CD8-positive, alpha-beta memory T cell (primary cell): ENCODE results near the gene TLK2. TPM values are rescaled to one million over a fixed set of nuclear protein-coding genes. Genes with fewer than 3 reads are reported as not detected.
"Not testable (repeated sequence)": the region's sequence is repeated elsewhere in the genome, so short reads cannot be mapped to it uniquely, and the experiment has no call there.

ENCODE experiments used
- CTCF ChIA-PET: fragments of 350-600 bp; sonication (Branson Sonifier 250); formaldehyde crosslinking; loops from one replicate; lab custom pipeline; 2021; ENCODE audit warnings: antibody characterized with exemption; lab: Charles Lee
- POLR2A ChIA-PET: fragments of 350-600 bp; sonication (Branson Sonifier 250); formaldehyde crosslinking; loops from one replicate; lab custom pipeline; 2021; ENCODE audit warnings: antibody characterized with exemption; lab: Charles Lee
- DNase-seq, 5 donors: peaks; one replicate each; pipeline versions ENCODE4 v3.0.0 to v3.0.0-alpha.2; 2020 to 2022; ENCODE audit warnings: mixed read lengths in 1 of 5
- H3K27ac ChIP-seq: one replicate; pipeline ENCODE4 v1.7.0; 2013; ENCODE audit warnings: low read depth, mild to moderate bottlenecking, low read length, moderate library complexity
- H3K27me3 ChIP-seq: 2 replicates; pipeline ENCODE4 v1.7.0; 2013; ENCODE audit warnings: low read length, mild to moderate bottlenecking; ENCODE audit not compliant: insufficient read depth, poor library complexity, severe bottlenecking
- H3K36me3 ChIP-seq: 2 replicates; pipeline ENCODE4 v1.7.0; 2013; ENCODE audit warnings: mild to moderate bottlenecking, low read length, moderate library complexity; ENCODE audit not compliant: insufficient read depth
- H3K4me1 ChIP-seq: 2 replicates; pipeline ENCODE4 v1.7.0; 2013; ENCODE audit warnings: mild to moderate bottlenecking, low read length, moderate library complexity; ENCODE audit not compliant: insufficient read depth
- H3K4me3 ChIP-seq: 2 replicates; pipeline ENCODE4 v1.7.0; 2013; ENCODE audit warnings: mild to moderate bottlenecking, low read length
- H3K9me3 ChIP-seq: 2 replicates; pipeline ENCODE4 v1.7.0; 2013; ENCODE audit warnings: mild to moderate bottlenecking, low read length
- H3K27ac Mint-ChIP-seq, 8 donors: one replicate each; pipeline ENCODE4 v1.8.0; 2020 to 2021; ENCODE audit warnings: mixed read lengths in 8 of 8, mild to moderate bottlenecking in 6 of 8, inconsistent platforms in 3 of 8, moderate library complexity in 3 of 8
- H3K27me3 Mint-ChIP-seq, 2 donors: one replicate each; pipeline ENCODE4 v1.8.0; 2020 to 2021; ENCODE audit warnings: mixed read lengths in 2 of 2, mild to moderate bottlenecking in 1 of 2, moderate library complexity in 1 of 2
- H3K36me3 Mint-ChIP-seq, 3 donors: one replicate each; pipeline ENCODE4 v1.8.0; 2020 to 2021; ENCODE audit warnings: mixed read lengths in 3 of 3, inconsistent platforms in 1 of 3, mild to moderate bottlenecking in 1 of 3
- H3K4me1 Mint-ChIP-seq, 3 donors: one replicate each; pipeline ENCODE4 v1.8.0; 2020 to 2021; ENCODE audit warnings: mixed read lengths in 3 of 3, inconsistent platforms in 1 of 3, mild to moderate bottlenecking in 1 of 3
- H3K4me3 Mint-ChIP-seq, 7 donors: one replicate each; pipeline ENCODE4 v1.8.0; 2020 to 2021; ENCODE audit warnings: mixed read lengths in 7 of 7, mild to moderate bottlenecking in 6 of 7, moderate library complexity in 4 of 7, inconsistent platforms in 2 of 7
- H3K9me3 Mint-ChIP-seq, 5 donors: one replicate each; pipeline ENCODE4 v1.8.0; 2020 to 2022; ENCODE audit warnings: mixed read lengths in 5 of 5, mild to moderate bottlenecking in 3 of 5, moderate library complexity in 2 of 5, inconsistent platforms in 1 of 5
- polyA plus RNA-seq: library from polyadenylated mRNA; unstranded; fragments of 300-500 nt; fragmentation: Illumina TruSeq; gene quantifications from one replicate; pipeline ENCODE4 v1.2.3, GENCODE V29; 2021
- total RNA-seq, 2 experiments: library from RNA; stranded (reverse); gene quantifications; one replicate each; pipeline ENCODE4 v1.2.3, GENCODE V29; 2021

TLK2 gene
- total and polyA plus RNA-seq, 3 experiments from 2014 or later, result 13.3 to 43.4 (median 41.9) TPM

GRCh38 chr17:62546066-62546465 is 67.4 kb downstream of the TLK2 start:
- H3K27me3 ChIP-seq, H3K9me3 ChIP-seq, H3K27ac ChIP-seq, H3K27me3 Mint-ChIP-seq, H3K4me1 ChIP-seq, H3K4me3 ChIP-seq, H3K9me3 Mint-ChIP-seq, H3K4me3 Mint-ChIP-seq, POLR2A ChIA-PET, CTCF ChIA-PET, DNase-seq, H3K36me3 ChIP-seq: not testable (repeated sequence)
- H3K36me3 Mint-ChIP-seq, result peaks cover 14 to 46% (median 15%) of the 10 kb centered on the region in 3 donors
- H3K27ac Mint-ChIP-seq, result peak overlapping the region in 1 of 8 donors; percentile 1
- peaks cover 13 to 36% (median 32%) of the 10 kb centered on the region in 3 donors for H3K4me1 Mint-ChIP-seq

GRCh38 chr17:62552851-62553659 is 74.4 kb downstream of the TLK2 start:
- H3K27ac ChIP-seq, result not testable (repeated sequence)

GRCh38 chr17:62557532-62557931 is 78.9 kb downstream of the TLK2 start:
- H3K9me3 ChIP-seq, H3K4me3 Mint-ChIP-seq, DNase-seq, CTCF ChIA-PET, H3K9me3 Mint-ChIP-seq, H3K36me3 ChIP-seq, H3K4me3 ChIP-seq, POLR2A ChIA-PET, H3K27me3 Mint-ChIP-seq, H3K27ac ChIP-seq, H3K27me3 ChIP-seq, H3K4me1 ChIP-seq: not testable (repeated sequence)
- Mint-ChIP-seq H3K4me1 (peaks cover 9 to 36% (median 15%) of the 10 kb centered on the region in 3 donors), H3K36me3 (peaks cover 3 to 57% (median 19%) of the 10 kb centered on the region in 3 donors), H3K27ac (peak overlapping the region in 2 of 8 donors; percentile 6 to 37)

More at GRCh38 chr17:62552851-62553659, 74.4 kb downstream of the TLK2 start:
- H3K9me3 Mint-ChIP-seq, POLR2A ChIA-PET, H3K36me3 ChIP-seq, H3K27me3 Mint-ChIP-seq, H3K4me3 ChIP-seq, H3K9me3 ChIP-seq, H3K27me3 ChIP-seq, H3K4me1 ChIP-seq: not testable (repeated sequence)
- peak overlapping the region; percentile 20 to 96 (median 89) for H3K27ac Mint-ChIP-seq
- peak in 3 of 5 donors; percentile 41 to 62 (median 49) for DNase-seq
- CTCF ChIA-PET, result interaction anchor here (0.7 to 0.9 kb wide), 3 partner anchors 11 to 765 kb away, joined by 3 to 4 read pairs (median 3); no protein-coding TSS in a partner anchor
- H3K4me3 Mint-ChIP-seq, result peak overlapping the region in 6 of 7 donors; percentile 68 to 84 (median 76)
- peaks cover 3 to 38% (median 15%) of the 10 kb centered on the region in 3 donors for H3K36me3 Mint-ChIP-seq
- peaks cover 9 to 25% (median 18%) of the 10 kb centered on the region in 3 donors for H3K4me1 Mint-ChIP-seq

GRCh38 chr17:62558941-62559340 is 80.3 kb downstream of the TLK2 start:
- H3K4me1 ChIP-seq, CTCF ChIA-PET, H3K36me3 ChIP-seq, H3K9me3 ChIP-seq, H3K4me3 Mint-ChIP-seq, DNase-seq, H3K27ac Mint-ChIP-seq, H3K27me3 Mint-ChIP-seq, POLR2A ChIA-PET, H3K27ac ChIP-seq, H3K4me3 ChIP-seq, H3K27me3 ChIP-seq, H3K9me3 Mint-ChIP-seq: not testable (repeated sequence)
- H3K4me1 Mint-ChIP-seq, result peaks cover 7 to 32% (median 10%) of the 10 kb centered on the region in 3 donors
- peaks cover 4 to 63% (median 18%) of the 10 kb centered on the region in 3 donors for H3K36me3 Mint-ChIP-seq

GRCh38 chr17:62560971-62561370 is 82.3 kb downstream of the TLK2 start:
- H3K27me3 ChIP-seq, POLR2A ChIA-PET, H3K27me3 Mint-ChIP-seq, H3K4me1 ChIP-seq, H3K9me3 ChIP-seq, DNase-seq, H3K36me3 ChIP-seq, H3K4me3 ChIP-seq, CTCF ChIA-PET, H3K9me3 Mint-ChIP-seq, H3K27ac ChIP-seq: not testable (repeated sequence)
- peaks cover 10 to 38% (median 18%) of the 10 kb centered on the region in 3 donors for H3K4me1 Mint-ChIP-seq
- H3K36me3 Mint-ChIP-seq, result peaks cover 12 to 71% (median 25%) of the 10 kb centered on the region in 3 donors
- peak overlapping the region in 1 of 7 donors; percentile 27 for H3K4me3 Mint-ChIP-seq
- H3K27ac Mint-ChIP-seq, result peak overlapping the region in 1 of 8 donors; percentile 50

GRCh38 chr17:62562656-62563055 is 84.0 kb downstream of the TLK2 start:
- H3K36me3 Mint-ChIP-seq, result peaks cover 15 to 72% (median 19%) of the 10 kb centered on the region in 3 donors

GRCh38 chr17:62565817-62566216 is 87.2 kb downstream of the TLK2 start:
- CTCF ChIA-PET, result no interaction called here
- peaks cover 4% of the 10 kb centered on the region for H3K36me3 ChIP-seq

More at GRCh38 chr17:62562656-62563055, 84.0 kb downstream of the TLK2 start:
- DNase-seq, result no peak
- H3K27ac ChIP-seq, result no peak overlapping the region
- peaks cover 6 to 29% (median 20%) of the 10 kb centered on the region in 3 donors for H3K4me1 Mint-ChIP-seq
- CTCF ChIA-PET, result no interaction called here
- H3K4me3 ChIP-seq, result no peak overlapping the region
- no peaks in the 10 kb centered on the region for H3K9me3 Mint-ChIP-seq
- no peak overlapping the region for H3K4me3 Mint-ChIP-seq
- H3K9me3 ChIP-seq, result no peaks in the 10 kb centered on the region
- peaks cover 6% of the 10 kb centered on the region for H3K36me3 ChIP-seq
- POLR2A ChIA-PET, result no interaction called here
- no peaks in the 10 kb centered on the region for H3K4me1 ChIP-seq
- no peaks in the 10 kb centered on the region for H3K27me3 ChIP-seq
- H3K27me3 Mint-ChIP-seq, result no peaks in the 10 kb centered on the region
- H3K27ac Mint-ChIP-seq, result no peak overlapping the region

GRCh38 chr17:62566996-62567578 is 88.5 kb downstream of the TLK2 start:
- Histone ChIP-seq H3K4me3 (no peak overlapping the region), H3K27ac (no peak overlapping the region), H3K4me1 (no peaks in the 10 kb centered on the region), H3K27me3 (no peaks in the 10 kb centered on the region), H3K9me3 (no peaks in the 10 kb centered on the region), H3K36me3 (peaks cover 4% of the 10 kb centered on the region)
- ChIA-PET CTCF (no interaction called here), POLR2A (no interaction called here)
- Mint-ChIP-seq H3K9me3 (no peaks in the 10 kb centered on the region), H3K27me3 (no peaks in the 10 kb centered on the region), H3K4me3 (no peak overlapping the region), H3K4me1 (peaks cover 12 to 29% (median 20%) of the 10 kb centered on the region in 3 donors), H3K27ac (peak overlapping the region in 1 of 8 donors; percentile 64), H3K36me3 (peaks cover 15 to 63% (median 23%) of the 10 kb centered on the region in 3 donors)
- DNase-seq, result no peak

More at GRCh38 chr17:62565817-62566216, 87.2 kb downstream of the TLK2 start:
- H3K4me1 ChIP-seq, result no peaks in the 10 kb centered on the region
- H3K9me3 ChIP-seq, result no peaks in the 10 kb centered on the region
- H3K27ac ChIP-seq, result no peak overlapping the region
- H3K9me3 Mint-ChIP-seq, result no peaks in the 10 kb centered on the region
- no peak overlapping the region for H3K4me3 Mint-ChIP-seq
- peaks cover 12 to 29% (median 20%) of the 10 kb centered on the region in 3 donors for H3K4me1 Mint-ChIP-seq
- POLR2A ChIA-PET, result interaction anchor here (0.7 kb wide), 1 partner anchor 476 kb away, joined by 6 read pairs; no protein-coding TSS in a partner anchor
- no peaks in the 10 kb centered on the region for H3K27me3 ChIP-seq
- DNase-seq, result no peak
- H3K27me3 Mint-ChIP-seq, result no peaks in the 10 kb centered on the region
- H3K36me3 Mint-ChIP-seq, result peaks cover 15 to 69% (median 23%) of the 10 kb centered on the region in 3 donors
- H3K27ac Mint-ChIP-seq, result peak overlapping the region in 1 of 8 donors; percentile 4
- H3K4me3 ChIP-seq, result no peak overlapping the region
